Stimulated activated CD8-positive, alpha-beta memory T cell treated with anti-CD3 and anti-CD28 coated beads, Interleukin-4, amount 100 ng/mL, for 48 hours (primary cell): ENCODE measurements around the gene SOWAHA.
"Not testable (repeated sequence)": the region's sequence is repeated elsewhere in the genome, so short reads cannot be mapped to it uniquely, and the experiment has no call there.

Experiments used
- DNase-seq: peaks from one replicate; pipeline ENCODE4 v3.0.0-alpha.2; 2020

The SOWAHA gene

GRCh38 chr5:132827943-132828673 is 15.0 kb downstream of the SOWAHA start:
- DNase-seq, result no peak

GRCh38 chr5:132828846-132829494 is 15.9 kb downstream of the SOWAHA start:
- no peak for DNase-seq

- DNase-seq, result peak; percentile 81
Observed at GRCh38 chr5:132829742-132830435, 16.8 kb downstream of the SOWAHA start.

- DNase-seq, result no peak
Observed at GRCh38 chr5:132830436-132831094, 17.5 kb downstream of the SOWAHA start, which contains the start of gene SHROOM1. Gene SHROOM1, minus strand, starts transcription at chr5:132830647. Its CDS starts 4,507 bp downstream, at chr5:132826140.

GRCh38 chr5:132831095-132831860 is 18.2 kb downstream of the SOWAHA start:
- no peak for DNase-seq

GRCh38 chr5:132832612-132833011 is 19.5 kb downstream of the SOWAHA start:
- DNase-seq, result no peak

GRCh38 chr5:132834057-132834456 is 21.0 kb downstream of the SOWAHA start:
- no peak for DNase-seq

GRCh38 chr5:132836852-132837251 is 23.8 kb downstream of the SOWAHA start:
- no peak for DNase-seq

GRCh38 chr5:132837868-132838267 is 24.8 kb downstream of the SOWAHA start:
- no peak for DNase-seq

GRCh38 chr5:132838516-132839282 is 25.6 kb downstream of the SOWAHA start:
- no peak for DNase-seq

- no peak for DNase-seq
Observed at GRCh38 chr5:132839426-132840301, 26.6 kb downstream of the SOWAHA start.

- DNase-seq, result no peak
Observed at GRCh38 chr5:132840313-132840712, 27.2 kb downstream of the SOWAHA start.

GRCh38 chr5:132840896-132841295 is 27.8 kb downstream of the SOWAHA start:
- DNase-seq, result no peak

- no peak for DNase-seq
Observed at GRCh38 chr5:132841305-132841704, 28.2 kb downstream of the SOWAHA start.

- DNase-seq, result no peak
Observed at GRCh38 chr5:132848270-132848669, 35.2 kb downstream of the SOWAHA start.

GRCh38 chr5:132849347-132849746 is 36.2 kb downstream of the SOWAHA start:
- DNase-seq, result no peak

GRCh38 chr5:132850066-132850465 is 37.0 kb downstream of the SOWAHA start:
- no peak for DNase-seq

- DNase-seq, result no peak
Observed at GRCh38 chr5:132853323-132853722, 40.2 kb downstream of the SOWAHA start.

- DNase-seq, result no peak
Observed at GRCh38 chr5:132853790-132854189, 40.7 kb downstream of the SOWAHA start.

- no peak for DNase-seq
Observed at GRCh38 chr5:132854301-132854700, 41.2 kb downstream of the SOWAHA start.

- not testable (repeated sequence) for DNase-seq
Observed at GRCh38 chr5:132854992-132855391, 41.9 kb downstream of the SOWAHA start.
